ENCODE results near the gene EVPLL. TPM values are rescaled to one million over a fixed set of nuclear protein-coding genes. Genes with fewer than 3 reads are reported as not detected.
A peak's percentile ranks its signal among the peaks of the same experiment; 100 is the strongest.

The EVPLL gene
- total RNA-seq, 1 experiment from 2014 or later: 0.61 TPM

- H3K4ac ChIP-seq (ENCODE audit: low read depth, low read length): no peak overlapping the region
- no peak overlapping the region for H2AK5ac ChIP-seq (ENCODE audit: insufficient read length, low read length)
- H3K79me2 ChIP-seq (ENCODE audit: insufficient read depth, low read length): peaks cover 4% of the 10 kb centered on the region; the same call in 1 of the 2 replicates
- no peak overlapping the region for H2BK5ac ChIP-seq (ENCODE audit: insufficient read length, low read length)
- H2BK20ac ChIP-seq (ENCODE audit: low read depth, low read length, poor library complexity, severe bottlenecking): no peak overlapping the region
- H3K27me3 ChIP-seq (ENCODE audit: insufficient read depth, low read length): no peaks in the 10 kb centered on the region
- no peak overlapping the region for H2AFZ ChIP-seq (ENCODE audit: low read length)
- H2BK12ac ChIP-seq (ENCODE audit: insufficient read length, low read depth, low read length): no peak overlapping the region
- no peak overlapping the region for H2BK15ac ChIP-seq (ENCODE audit: low read depth, low read length)
- no peaks in the 10 kb centered on the region for H4K20me1 ChIP-seq (ENCODE audit: control insufficient read depth, insufficient read depth, insufficient read length)
- no peak overlapping the region for H3T11ph ChIP-seq (ENCODE audit: low read length)
- Mint-ChIP-seq H3K27me3 (ENCODE audit: low read depth) (no peaks in the 10 kb centered on the region), H3K4me1 (no peaks in the 10 kb centered on the region), H3K4me3 (no peak overlapping the region), H3K36me3 (ENCODE audit: insufficient read depth in 1 of 3, low read depth in 3 of 3) (peaks cover 25 to 65% (median 55%) of the 10 kb centered on the region in 3 experiments; a peak in 6 of 7 replicates), H3K9me3 (no peaks in the 10 kb centered on the region), H3K27ac (peak overlapping the region in 1 of 3 experiments; percentile 65; a peak in 3 of 7 replicates)
- no peak for TF ChIP-seq CTCF (conservative IDR thresholded peaks at IDR 0.05)
- no peaks in the 10 kb centered on the region for H3K4me1 ChIP-seq (ENCODE audit: insufficient read depth, low read length)
- no peak overlapping the region for H3K23ac ChIP-seq (ENCODE audit: insufficient read length, low read depth, low read length)
- no peak overlapping the region for H4K8ac ChIP-seq (replicated peaks; ENCODE audit: insufficient read length, low read depth, low read length)
- no peak overlapping the region for H3K27ac ChIP-seq (ENCODE audit: insufficient read length, low read depth, low read length)
- DNase-seq: no peak
- no peak overlapping the region for H4K5ac ChIP-seq (ENCODE audit: insufficient read length, low read depth, low read length)
- H3K18ac ChIP-seq (ENCODE audit: insufficient read length, low read depth, low read length): no peak overlapping the region
- no peak overlapping the region for H3K9ac ChIP-seq (ENCODE audit: extremely low read depth, insufficient read length, low read length)
- H3K14ac ChIP-seq (ENCODE audit: insufficient read depth, low read length): no peak overlapping the region
- WGBS (ENCODE audit: extremely low coverage, insufficient read length, low lambda C conversion rate): no CpG with 5 or more reads among the region's 10 CpGs
- H4K91ac ChIP-seq (ENCODE audit: insufficient read length, low read depth, low read length): no peak overlapping the region
- H2BK120ac ChIP-seq (ENCODE audit: low read depth, low read length, poor library complexity, severe bottlenecking): no peak overlapping the region
- H3K79me1 ChIP-seq (ENCODE audit: insufficient read depth, low read depth, low read length, poor library complexity, severe bottlenecking): peaks cover 3% of the 10 kb centered on the region
- H3K9me3 ChIP-seq (ENCODE audit: control insufficient read depth, low read depth, low read length): no peaks in the 10 kb centered on the region
- H3K23me2 ChIP-seq (ENCODE audit: insufficient read length, low read depth, low read length, poor library complexity, severe bottlenecking): no peaks in the 10 kb centered on the region
- no peak overlapping the region for H3K56ac ChIP-seq (ENCODE audit: insufficient read length, low read depth, low read length)
- H3K4me2 ChIP-seq (ENCODE audit: insufficient read depth, insufficient read length, low read length): no peak overlapping the region
These were observed 21.0 kb upstream of the EVPLL start for GRCh38 chr17:18356624-18357023.

All from H9 (cell line).